Endothelial cell of umbilical vein (primary cell): Measurements from ENCODE around the gene MYOD1.

ENCODE experiments used
- CTCF ChIP-seq, 2 donors: IDR thresholded peaks; 1 replicate in 1 of 2; 2 replicates in 1 of 2; pipeline ENCODE4 v1.5.1; 2011; ENCODE audit warnings: low read length in 2 of 2, mild to moderate bottlenecking in 2 of 2, moderate library complexity in 2 of 2, control low read depth in 1 of 2, inconsistent platforms in 1 of 2, low read depth in 1 of 2; ENCODE audit not compliant: insufficient read depth in 1 of 2; ENCODE audit errors: extremely low read depth in 1 of 2
- POLR2A ChIP-seq: IDR thresholded peaks from 2 replicates; pipeline ENCODE4 v1.6.1; 2012; ENCODE audit warnings: low read depth, mild to moderate bottlenecking, control low read depth, low read length
- POLR2AphosphoS5 ChIP-seq: IDR thresholded peaks from 2 replicates; pipeline ENCODE4 v1.6.1; 2012; ENCODE audit warnings: low read depth, mild to moderate bottlenecking, control low read depth, low read length, moderate library complexity; ENCODE audit not compliant: insufficient read depth

GRCh38 chr11:17771415-17771814 is 52.0 kb downstream of the MYOD1 start:
- TF ChIP-seq CTCF (IDR thresholded peaks at IDR 0.05; ENCODE audit: extremely low read depth in 1 of 2, insufficient read depth in 1 of 2, low read depth in 1 of 2, low read length in 2 of 2) (no peak), POLR2AphosphoS5 (no peak), POLR2A (no peak)
